Activated naive CD4-positive, alpha-beta T cell (primary cell): ENCODE results near the gene THRA.
A peak's percentile ranks its signal among the peaks of the same experiment; 100 is the strongest.
"Not testable (repeated sequence)": the region's sequence is repeated elsewhere in the genome, so short reads cannot be mapped to it uniquely, and the experiment has no call there.

Experiments
- DNase-seq, 4 experiments: peaks; one replicate each; lab custom pipeline; 2025; lab: John Stamatoyannopoulos, UW

THRA gene

DNA sequence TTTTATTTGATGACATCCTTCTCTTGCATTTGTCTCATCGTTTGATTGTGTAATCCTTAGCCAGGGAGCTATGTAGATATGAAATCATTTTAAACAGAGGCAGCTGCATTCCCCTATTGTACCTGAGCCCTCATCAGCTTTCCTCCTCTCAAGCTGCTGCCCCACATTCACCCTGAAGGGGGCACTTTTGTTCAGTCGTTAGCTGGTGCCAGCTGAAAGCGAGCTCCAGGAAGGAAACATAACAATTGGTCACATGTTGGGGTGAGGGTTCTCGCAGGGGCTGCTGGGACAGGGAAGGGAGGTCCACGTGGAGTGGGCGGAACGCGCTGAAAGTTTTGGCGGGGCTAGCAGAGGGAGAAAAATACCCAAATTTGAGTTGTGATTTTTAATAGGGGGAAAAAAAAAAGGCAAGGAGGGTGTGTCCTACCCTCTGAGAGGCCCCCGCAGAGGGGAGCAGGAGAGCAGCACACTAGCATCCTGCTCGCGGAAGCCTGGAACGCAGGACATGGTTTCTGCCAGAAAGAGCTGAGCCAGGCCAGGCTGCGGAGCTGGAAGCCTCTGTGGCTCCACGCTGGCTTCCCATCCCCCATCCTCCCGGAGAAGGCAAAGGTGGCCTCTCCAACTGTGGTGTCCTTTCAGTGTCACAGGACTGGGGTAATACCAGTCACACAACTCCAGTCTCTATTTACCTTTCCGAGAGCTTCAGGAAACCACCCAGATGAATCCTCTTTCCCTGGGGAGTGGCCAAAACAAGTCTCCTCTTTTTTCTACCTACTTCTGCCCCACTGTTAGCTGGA is 50.5 kb downstream of the THRA start:
- DNase-seq, result peak; percentile 76 to 87 (median 83)

DNA sequence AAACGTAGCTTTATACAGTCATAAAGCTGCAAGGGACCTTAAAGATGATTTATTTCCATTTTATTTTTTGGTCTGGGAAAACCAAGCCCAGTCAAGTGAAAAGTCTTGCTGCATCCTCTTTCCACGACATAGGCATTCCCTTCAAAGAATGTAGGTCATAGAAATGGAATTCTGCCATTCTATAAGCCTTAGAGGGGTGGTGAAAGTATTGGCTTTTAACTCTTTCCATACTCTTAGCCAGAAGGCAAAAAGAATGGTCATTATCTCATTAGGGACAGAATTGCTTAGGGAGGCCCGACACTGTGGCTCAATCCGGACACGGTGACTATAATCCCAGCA is 51.1 kb downstream of the THRA start:
- no peak for DNase-seq

DNA sequence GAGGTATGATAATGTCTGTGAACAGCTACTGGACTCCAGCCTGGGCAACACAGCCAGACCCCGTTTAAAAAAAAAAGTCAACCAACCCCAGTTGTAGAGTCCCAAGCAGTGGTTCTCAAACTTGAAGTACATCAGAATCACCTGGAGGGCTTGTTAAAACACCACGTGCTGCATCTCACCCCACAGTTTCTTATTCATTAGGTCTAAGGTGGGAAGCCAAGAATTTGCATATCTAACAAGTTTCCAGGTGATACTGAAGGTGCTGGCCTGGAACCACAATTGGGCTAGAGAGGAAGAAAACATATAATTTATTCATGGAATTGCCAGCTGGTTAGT is 52.3 kb downstream of the THRA start:
- DNase-seq, result no peak

DNA sequence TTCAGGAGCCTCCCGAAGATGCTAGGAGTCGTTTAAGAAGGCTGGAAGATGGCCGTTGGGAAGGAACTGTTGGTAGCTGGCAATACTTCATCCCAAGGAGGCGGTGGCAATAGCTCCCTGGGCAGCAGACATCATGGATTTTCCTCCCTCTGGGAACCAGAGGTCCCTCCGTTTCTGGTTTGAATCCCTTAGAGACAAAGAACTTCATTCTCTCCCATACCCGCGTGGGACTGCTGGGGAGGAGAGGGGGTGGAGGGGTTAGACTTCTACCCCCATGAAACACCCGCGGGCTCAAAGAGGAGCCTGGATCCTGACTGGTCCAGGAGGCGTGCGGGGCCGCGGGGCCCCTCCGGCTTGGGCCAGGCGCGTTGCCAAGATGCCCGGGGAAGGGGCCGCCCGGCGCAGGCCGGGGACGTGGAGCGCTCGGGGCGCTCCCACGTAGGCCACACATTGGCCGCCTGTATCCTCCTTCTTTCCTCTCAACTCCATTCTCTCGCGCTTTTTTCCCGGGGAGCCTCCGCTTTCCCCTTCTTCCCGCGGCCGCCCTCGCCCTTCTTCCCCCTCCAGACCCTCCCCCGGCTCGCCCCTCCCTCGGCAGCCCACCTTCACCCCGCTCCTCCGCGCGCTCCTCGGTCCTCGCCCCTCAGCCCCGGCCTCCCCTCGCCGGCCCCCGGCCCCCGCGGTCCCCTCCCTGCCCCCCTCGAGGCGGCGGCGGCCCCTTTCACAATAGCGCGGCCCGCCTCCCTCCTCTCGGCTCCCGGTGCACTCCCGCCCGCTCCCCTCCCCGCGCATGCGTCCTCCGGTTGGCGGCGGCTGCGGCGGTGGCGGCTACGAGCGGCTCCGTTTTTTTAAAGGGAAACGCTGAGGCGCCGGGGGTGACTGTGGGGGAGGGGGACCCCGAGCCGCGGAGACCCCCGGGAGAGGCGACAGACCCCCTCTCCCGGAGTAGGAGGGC is 58.7 kb downstream of the THRA start, which contains the start of gene MSL1:
MSL1 (plus strand) TSS at position 791 of the 955 bp plus-strand sequence. CDS start 642 bp downstream, outside the sequence.
- DNase-seq, result peak; percentile 63 to 82 (median 70)

DNA sequence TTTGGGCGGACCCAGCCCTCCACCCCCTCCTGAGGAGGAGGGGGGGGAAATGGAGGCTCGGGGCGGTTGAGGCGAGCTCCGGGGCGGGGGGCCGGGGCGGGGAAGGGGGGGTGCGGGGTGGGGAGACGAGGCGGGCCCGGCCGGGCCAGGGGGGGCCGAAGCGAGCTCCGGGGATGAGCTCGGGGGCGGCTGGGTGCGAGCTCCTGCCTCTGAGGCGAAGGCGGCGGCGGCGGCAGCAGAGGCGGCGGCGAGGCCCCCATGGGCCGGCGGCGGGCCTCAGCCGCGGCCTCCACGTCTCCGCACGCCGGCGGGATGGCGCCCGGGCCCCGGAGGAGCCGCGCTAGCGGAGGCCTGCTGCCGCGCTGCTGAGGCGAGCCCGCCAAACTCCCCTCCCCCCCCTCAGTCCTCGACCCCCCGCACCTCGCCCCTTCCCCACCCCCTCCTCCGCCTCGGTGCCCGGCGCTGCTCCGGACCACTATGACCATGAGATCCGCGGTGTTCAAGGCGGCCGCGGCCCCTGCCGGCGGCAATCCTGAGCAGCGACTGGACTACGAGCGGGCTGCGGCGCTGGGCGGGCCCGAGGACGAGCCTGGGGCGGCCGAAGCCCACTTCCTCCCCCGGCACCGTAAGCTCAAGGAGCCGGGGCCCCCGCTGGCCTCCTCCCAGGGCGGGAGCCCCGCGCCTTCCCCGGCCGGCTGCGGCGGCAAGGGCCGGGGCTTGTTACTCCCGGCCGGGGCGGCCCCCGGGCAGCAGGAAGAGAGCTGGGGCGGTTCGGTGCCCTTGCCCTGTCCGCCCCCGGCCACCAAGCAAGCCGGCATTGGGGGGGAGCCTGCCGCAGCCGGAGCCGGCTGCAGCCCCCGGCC is 59.6 kb downstream of the THRA start:
- DNase-seq, result no peak

DNA sequence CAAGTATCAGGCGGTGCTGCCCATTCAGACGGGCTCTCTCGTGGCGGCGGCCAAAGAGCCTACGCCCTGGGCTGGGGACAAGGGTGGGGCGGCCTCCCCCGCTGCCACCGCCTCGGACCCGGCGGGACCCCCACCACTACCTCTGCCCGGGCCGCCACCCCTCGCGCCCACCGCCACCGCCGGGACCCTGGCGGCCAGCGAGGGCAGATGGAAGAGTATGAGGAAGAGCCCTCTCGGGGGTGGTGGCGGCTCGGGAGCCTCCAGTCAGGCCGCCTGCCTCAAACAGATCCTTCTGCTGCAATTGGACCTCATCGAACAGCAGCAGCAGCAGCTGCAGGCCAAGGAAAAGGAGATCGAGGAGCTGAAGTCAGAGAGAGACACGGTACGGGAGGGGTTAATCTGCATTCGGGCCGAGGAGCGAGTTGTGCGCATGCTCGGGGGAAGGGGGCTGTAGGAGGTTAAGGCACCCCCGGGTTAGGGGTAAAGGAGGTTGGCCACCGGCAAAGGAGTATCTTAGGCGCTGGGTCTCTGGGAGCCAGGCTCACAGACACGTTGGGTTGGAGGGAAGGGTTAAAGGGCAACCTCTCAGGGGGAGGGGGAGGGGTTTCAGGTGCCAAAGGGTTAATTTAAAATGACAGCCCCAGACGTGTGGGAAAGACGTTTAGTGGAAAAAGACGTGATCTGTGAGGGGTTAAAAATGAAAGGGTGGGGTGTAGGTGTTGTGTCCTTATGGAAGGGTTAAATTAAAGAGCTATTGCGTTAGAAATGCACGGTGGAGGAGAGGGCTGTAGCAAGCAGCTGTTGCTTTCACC is 60.4 kb downstream of the THRA start:
- DNase-seq, result peak in 2 of 4 experiments; percentile 26 to 32

DNA sequence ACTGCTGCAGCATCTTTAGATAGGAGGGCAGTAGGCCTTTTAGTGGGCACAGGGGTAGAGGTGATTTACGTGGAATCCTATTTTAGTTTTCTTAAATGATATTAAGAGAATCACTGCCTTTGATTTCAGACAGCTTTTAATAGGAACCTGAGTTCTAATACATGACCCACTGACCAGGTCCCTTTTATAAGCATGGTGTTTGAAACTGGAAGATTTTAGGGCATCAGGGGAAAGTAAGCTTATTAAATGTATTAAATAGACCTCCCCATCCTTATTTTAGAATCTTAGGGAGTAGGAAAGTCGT is 61.0 kb downstream of the THRA start:
- no peak for DNase-seq

DNA sequence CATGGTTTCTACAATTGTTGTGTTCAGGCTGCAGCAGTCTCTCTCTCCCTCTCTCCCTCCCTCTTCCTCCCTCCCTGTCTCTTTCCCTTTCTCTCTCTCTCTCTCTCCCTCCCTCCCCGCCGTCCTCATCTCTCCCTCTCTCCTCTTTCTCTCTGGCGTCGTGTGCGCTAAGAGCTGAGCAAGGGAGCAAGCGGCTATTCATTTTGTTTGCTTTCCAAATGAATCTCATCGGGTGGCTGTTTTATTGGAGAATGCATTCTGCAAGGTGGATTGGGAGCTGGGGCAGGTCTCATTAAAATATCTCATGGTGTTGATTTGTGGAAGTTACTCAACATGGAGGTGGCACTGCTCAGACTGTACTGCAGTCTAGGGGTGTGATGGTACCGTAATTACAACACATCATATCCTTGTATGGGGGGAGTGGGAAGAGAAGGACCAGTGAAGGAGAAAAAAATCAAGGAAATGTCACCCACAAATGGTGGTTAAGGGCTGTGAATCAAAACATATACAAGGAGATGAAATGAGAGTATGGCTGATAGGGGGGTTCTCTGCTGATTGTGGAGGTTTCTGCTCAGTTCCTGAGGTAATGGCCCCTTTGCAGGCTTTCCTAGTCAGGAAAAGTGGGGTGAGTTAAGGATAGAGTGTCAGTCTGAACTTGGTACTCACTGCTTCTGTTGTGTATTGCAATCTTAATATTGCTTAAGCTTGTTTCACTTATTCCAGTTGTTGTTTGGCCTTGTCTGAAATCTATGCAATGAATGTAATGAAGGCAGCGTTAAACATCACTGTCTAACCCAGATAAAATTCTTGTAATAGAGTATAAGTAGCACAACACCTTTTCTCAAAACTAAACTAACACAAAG is 61.7 kb downstream of the THRA start:
- no peak for DNase-seq

DNA sequence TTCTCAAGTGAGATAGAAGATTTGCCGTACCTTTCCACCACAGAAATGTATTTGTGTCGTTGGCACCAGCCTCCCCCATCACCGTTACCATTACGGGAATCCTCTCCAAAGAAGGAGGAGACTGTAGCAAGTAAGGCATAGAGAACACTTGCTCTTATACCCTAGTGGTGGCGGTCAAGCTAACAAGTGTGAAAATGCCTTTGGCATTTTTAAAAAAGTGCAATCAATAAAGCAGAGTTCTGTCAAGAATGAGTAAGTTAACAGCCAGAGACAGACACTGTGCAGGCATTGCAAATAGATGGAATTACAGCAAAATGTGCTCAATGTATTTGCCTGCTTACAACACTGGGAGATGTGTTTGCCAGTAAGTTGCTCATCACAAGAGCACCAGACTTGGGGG is 66.7 kb downstream of the THRA start:
- DNase-seq, result no peak

DNA sequence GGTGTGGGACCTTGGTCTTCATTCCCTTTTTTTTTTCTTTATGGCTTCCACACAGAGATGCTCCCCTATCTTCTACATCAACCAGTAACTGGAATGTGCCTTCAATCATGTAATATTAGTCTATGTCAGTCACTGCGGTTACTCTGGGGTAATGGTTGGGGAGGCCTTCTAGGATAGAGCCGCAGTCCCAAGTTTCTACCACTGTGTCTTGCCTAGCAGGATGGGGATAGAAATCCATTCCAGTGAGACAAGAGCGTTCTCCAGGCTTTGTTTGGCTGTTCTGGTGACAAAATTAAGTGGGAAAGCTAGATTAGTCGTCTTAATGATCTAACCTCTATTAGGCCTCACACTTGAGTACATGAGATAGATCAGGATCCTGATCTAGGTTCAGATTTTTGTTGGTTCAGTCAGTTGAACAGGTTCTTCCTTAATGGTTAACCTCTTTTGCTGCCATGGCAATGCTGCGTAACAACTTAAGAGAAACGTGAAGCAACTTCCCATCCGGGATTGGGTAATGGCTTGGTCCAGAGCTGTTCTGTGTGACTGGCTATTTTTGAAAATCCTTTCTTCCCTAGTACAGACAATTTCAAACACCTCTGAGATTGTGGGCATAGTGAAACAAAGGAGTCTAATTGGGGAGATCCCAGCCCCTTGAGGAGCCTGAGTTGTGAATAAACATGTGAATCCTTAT is 67.7 kb downstream of the THRA start:
- DNase-seq, result no peak

DNA sequence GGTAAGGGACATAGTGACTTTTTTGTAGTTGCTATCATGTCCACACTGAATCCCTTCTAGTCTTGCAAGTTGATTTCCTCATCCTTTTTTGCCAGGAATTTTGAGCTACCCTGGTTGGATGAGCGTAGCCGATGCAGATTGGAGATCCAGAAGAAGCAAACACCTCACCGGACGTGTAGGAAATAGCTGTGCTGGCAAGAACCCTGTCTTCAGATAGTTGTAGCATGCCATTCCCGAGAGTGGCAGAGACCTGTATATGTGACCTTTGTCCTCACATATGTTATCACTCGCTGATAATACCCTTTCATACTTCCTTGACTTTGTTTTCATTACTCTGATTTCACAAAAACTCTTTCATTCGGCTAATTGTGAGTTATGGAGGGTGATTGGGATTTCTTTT is 71.4 kb downstream of the THRA start:
- no peak for DNase-seq

DNA sequence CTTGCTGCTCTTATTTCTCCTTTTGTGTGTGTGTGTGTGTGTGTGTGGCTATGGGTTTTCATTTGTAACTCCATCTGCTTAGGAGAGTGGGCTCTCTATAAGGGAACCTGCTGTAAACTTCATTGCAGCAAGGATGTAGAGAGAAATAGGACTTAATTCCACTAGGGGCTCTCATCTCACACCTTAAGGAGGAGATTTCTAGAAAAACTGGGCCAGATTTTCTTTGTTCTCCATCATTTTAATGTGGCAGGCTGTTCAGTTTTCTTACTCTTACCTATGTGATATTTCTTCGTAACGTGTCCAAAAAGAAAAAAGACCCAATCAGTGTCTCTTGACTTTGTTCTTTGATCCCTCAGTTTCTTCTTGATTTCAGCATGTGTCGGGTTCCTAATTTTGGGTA is 73.1 kb downstream of the THRA start:
- DNase-seq, result no peak

DNA sequence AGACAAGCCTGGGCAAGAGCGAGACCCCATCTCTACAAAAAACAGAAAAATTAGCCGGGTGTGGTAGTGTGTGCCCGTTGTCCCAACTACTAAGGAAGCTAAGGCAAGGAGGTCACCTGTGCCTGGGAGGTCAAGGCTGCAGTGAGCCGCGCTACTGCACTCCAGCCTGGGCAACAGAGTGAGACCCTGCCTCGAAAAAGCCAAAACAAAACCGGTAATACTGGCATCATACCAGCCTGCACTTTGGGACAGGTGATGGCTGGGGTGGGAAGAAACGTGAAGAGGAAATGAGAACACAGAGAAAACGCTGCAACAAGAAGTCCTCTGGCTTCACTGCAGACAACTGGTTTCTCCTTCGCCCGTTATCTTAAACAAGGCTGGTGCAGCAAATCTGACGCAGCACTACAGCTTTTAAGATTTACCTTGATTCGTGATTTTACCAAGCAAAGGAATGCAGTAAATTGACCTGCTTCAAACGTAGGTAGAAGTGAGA is 76.8 kb downstream of the THRA start:
- no peak for DNase-seq

DNA sequence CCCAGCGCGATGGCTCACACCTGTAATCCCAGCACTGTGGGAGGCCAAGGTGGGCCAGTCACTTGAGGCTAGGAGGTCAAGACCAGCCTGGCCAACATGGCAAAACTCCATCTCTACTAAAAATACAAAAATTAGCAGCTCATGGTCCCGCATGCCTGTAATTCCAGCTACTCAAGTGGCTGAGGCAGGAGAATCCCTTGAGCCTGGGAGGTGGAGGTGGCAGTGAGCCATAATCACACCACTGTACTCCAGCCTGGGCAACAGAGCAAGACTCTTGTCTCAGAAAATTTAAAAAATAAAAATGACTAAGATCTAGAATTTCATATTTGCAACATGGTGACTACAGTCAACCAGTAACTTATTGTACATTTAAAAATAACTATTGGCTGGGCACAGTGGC is 80.4 kb downstream of the THRA start:
- DNase-seq, result not testable (repeated sequence)
